PC-9 (cell line): ENCODE data around the gene RIC3.

Experiments
- CTCF ChIP-seq: fragments of 200-600 bp; sonication (generic); conservative IDR thresholded peaks from 2 replicates; pipeline ENCODE4 v1.6.1; 2017; ENCODE audit warnings: mixed run types, antibody characterized with exemption, mild to moderate bottlenecking, moderate library complexity
- EZH2 ChIP-seq: fragments of 200-600 bp; sonication (generic); IDR thresholded peaks from 2 replicates; pipeline ENCODE4 v1.8.0; 2017; ENCODE audit warnings: antibody characterized with exemption, low read depth

- no peak for TF ChIP-seq CTCF
- no peak for TF ChIP-seq EZH2
Observed at GRCh38 chr11:8087185-8087584, 81.6 kb downstream of the RIC3 start.
